HK-2 (cell line): ENCODE results near the gene FOXK1.

ENCODE experiments used
- DNase-seq: peaks from one replicate; pipeline ENCODE4 v3.0.0-alpha.2; 2018; ENCODE audit not compliant: unreplicated experiment

FOXK1 gene

GRCh38 chr7:4744391-4745264 is 62.5 kb downstream of the FOXK1 start:
- DNase-seq, result peak; percentile 99

- DNase-seq, result no peak
Measured at GRCh38 chr7:4745265-4745919, 63.3 kb downstream of the FOXK1 start.

DNA sequence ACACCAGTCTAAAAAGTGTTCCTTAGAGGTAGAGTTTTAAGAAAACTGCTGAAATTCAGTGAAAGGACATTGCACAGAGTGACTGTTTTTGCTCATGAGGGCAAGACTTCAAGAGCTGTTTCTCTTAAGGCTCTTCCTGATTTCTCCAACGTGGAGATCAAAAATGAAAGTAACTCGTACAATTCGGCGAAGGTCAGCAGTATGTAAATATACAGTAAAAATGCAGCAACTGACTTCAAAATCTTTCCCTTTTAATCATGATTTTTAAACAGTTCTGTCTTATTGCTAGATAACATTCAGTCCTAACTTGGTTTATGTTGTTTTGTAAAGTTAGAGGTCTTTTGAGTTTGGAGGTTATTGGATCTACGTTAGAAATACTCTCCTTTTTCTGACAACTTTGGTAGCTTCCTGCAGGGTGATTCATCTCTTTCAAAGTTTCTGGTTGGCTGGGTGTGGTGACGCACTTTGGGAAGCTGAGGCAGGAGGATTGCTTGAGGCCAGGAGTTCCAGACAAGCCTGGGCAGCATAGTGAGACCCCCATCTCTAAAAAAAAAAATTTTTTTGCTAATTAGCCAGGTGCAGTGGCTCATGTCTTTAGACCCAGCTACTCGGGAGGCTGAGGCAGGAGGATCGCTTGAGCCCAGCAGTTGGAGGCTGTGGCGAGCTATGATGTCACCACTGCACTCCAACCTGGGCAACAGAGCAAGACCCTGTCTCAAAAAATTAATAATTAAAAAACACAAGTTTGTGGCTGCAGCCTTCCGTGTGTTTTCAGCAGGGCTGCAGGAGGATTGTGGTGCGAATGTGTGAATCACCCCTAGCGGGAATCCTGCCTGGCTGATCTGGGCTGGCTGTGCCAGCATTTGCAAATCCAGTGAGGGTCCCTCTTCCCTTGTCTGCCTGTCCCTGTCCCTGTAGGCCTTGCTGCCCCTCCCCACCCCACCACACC is 64.2 kb downstream of the FOXK1 start:
- peak; percentile 47 for DNase-seq

- no peak for DNase-seq
Measured at GRCh38 chr7:4747013-4747412, 64.9 kb downstream of the FOXK1 start.

GRCh38 chr7:4747746-4748145 is 65.7 kb downstream of the FOXK1 start:
- DNase-seq, result no peak

GRCh38 chr7:4748231-4748681 is 66.2 kb downstream of the FOXK1 start:
- peak; percentile 58 for DNase-seq

DNA sequence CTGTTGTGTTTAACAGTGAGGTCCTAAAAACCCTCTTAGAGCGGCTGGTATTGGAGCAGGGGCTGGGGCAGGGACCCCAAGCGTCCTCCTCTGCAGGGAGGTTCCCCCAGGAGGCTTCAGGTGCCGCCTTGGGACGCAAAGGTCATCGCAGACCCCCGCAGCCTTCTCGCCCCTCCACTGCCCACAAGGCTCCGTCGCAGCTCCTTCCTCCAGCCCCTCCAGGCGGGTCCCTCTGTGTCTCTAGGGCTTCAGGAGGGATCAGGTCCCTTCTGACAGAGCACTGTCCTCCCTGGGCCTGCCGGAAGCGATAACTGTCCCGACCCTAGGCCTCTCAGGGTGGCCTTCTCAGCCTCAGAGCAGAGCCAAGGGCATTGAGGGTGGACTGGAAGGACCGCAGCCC is 67.3 kb downstream of the FOXK1 start:
- no peak for DNase-seq

DNA sequence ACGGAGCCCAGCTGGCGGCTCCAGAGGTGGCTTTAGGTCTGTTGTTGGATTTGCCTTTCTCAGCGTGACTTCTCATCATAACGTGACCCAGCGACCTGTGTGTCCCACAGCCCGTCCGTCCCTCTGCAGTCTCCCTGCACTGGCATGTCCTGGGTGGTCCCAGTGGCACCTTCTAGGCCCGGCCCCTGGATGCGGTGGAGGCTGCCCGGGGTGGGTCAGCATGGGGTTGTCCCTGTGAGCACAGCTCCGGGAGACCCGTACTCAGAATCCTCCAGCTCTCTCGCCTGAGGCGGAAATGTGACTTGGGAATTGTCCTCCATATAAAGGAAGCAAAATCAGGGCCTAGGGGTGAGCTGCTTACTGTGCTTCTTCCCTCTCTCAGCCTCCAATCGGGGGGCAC is 67.7 kb downstream of the FOXK1 start:
- DNase-seq, result no peak

DNA sequence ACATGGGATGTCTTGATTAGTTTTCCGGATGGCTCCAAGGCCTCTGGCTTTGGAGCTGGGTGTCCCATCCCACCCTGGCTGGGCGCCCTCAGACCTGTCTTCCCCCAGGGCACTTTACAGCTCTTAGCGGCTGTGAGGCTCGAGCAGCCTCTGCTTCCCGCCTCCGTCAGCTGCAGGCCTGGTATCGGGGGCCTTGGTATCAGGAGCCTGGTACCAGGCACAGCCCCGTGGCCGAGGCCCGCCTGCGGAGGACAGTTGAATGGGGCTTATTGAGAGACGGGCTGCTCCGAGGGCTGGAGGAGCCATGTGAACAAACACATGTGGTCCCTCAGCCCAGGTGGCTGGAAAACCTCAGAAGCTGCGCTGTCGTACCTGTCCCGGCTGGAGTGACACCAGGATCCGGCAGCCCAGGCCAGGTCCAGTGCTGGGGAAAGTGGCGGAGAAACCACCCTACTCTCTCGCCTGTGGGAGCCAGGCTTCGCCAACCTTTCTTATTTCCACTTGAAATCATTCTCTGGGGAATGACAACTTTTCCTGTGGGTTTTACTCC is 69.4 kb downstream of the FOXK1 start:
- DNase-seq, result no peak

GRCh38 chr7:4753598-4754432 is 71.7 kb downstream of the FOXK1 start:
- peak; percentile 83 for DNase-seq

DNA sequence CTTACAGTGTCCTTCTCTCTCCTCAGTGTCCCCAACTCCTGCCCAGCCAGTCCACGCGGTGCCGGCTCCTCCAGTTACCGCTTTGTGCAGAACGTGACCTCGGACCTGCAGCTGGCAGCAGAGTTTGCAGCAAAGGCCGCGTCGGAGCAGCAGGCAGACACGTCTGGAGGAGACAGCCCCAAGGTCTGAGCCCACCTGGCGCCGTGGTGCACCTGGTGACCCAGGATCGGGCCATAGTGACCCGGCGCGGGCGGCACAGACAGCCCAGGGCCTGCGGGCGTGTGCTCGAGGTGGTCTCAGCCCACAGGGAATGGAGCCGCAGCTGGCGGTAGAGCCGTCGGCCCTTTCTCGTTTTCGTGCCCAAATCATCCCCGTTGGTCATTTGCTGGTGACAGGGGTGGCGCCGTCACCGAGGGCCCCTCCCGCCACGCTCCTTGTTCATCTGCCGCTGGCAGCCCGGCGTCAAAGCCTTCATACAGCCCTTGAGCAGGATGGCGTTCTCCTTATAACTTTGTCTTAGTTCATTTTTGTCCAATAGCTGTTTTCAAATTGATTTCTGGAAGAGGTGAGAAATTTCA is 72.4 kb downstream of the FOXK1 start:
- DNase-seq, result no peak

DNA sequence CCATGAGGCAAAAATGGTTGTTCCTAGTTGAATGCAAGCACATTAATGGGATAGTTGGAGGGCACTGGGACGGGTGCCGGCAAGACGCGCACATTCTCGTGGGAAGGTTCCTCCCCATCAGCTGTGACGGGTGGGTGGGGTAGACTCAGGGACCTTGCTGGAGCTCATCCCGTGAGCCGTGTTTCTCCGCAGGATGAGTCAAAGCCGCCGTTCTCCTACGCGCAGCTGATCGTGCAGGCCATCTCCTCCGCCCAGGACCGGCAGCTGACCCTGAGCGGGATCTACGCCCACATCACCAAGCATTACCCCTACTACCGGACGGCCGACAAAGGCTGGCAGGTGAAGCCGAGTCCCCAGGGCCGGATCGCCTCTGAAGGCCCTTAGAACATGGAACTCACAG is 73.0 kb downstream of the FOXK1 start:
- no peak for DNase-seq

GRCh38 chr7:4758111-4758510 is 76.0 kb downstream of the FOXK1 start:
- DNase-seq, result no peak

DNA sequence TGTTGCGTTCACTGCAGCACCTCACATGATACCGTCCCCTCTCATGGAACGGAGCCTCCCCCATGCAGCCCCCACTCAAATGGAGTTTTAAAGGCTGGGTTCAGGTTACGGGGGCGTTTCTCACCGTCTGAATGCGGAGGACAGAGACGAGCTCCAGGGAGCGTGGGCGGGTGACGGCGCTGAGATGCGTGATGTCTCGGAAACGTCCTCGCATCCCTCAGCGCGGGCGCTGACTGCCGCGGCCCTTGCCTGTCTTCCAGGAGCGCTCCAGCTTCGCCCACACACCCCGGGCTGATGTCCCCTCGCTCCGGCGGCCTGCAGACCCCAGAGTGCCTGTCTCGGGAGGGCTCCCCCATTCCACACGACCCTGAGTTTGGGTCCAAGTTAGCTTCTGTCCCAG is 76.7 kb downstream of the FOXK1 start:
- DNase-seq, result no peak

- DNase-seq, result no peak
Measured at GRCh38 chr7:4759211-4759610, 77.1 kb downstream of the FOXK1 start.

DNA sequence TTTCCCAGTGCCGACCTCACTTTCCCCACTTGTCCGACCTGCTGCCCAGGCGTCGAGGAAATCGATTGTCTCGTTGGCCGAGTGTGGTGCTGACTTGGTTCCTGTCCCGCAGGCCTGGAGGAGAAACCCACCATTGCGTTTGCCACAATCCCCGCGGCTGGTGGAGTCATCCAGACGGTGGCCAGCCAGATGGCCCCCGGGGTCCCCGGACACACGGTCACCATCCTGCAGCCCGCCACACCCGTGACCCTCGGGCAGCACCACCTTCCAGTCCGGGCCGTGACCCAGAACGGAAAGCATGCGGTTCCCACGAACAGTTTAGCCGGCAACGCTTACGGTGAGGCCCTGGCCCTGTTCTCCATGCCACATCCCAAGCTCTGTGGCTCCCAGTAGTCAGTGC is 78.9 kb downstream of the FOXK1 start:
- no peak for DNase-seq

DNA sequence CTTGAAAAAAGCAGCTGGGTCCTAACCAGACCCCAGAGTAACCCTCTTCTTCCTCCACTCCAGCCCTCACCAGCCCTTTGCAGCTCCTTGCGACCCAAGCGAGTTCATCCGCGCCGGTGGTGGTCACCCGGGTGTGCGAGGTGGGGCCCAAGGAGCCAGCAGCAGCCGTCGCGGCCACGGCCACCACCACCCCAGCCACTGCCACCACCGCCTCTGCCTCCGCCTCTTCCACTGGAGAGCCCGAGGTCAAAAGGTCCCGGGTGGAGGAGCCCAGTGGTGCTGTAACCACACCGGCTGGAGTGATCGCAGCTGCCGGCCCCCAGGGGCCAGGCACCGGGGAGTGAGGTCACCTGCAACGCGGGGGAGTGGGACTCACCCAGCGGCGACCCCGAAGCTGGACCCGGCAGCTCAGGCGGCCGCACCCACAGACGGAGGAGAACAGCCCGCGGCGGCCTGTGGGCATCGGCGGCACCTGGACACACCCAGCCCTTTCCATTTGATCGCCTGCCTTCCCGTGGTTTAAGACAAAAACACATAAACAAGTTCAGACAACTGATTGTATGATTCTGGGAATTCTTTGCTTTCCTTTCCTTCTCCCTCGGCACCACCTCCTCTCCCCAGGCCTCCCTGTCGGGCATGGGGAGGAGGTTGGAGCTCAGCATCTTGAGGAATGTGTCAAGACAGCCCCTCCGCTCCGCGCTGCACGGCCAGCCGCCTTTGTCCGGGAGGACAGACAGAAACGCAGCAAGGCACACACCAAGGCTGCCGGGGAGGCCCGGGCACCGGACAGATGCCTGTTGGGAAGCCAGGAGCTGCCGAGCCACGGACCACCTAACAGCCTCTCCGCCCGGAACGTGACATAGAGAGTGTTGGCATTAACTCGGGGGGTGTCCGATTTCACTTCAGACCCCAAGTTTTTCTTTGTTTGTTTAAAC is 80.3 kb downstream of the FOXK1 start:
- no peak for DNase-seq

GRCh38 chr7:4763091-4763793 is 81.1 kb downstream of the FOXK1 start:
- DNase-seq, result no peak

DNA sequence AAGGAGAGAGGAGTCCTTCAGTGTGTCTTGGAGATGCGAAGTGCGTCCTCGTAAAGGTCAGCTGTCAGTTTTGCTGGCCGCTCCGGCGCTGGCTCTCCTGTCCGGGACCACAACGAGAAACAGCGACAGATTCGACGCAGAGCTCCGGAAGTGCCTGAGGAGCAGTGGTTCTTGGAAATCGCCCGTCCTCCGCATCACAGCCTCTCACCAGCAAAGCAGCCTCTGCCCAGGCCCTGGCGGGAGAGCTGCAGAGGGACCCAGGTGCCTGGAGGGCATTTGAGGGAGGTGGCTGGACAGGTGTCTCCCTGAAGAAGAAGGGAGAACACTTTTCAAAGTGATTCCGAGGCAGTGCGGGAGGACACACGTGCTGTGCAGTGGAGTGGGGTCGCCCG is 81.7 kb downstream of the FOXK1 start:
- no peak for DNase-seq
